GM12891 (cell line): ENCODE results near the gene NEURL1B.

Experiments
- PAX5 ChIP-seq: IDR thresholded peaks from 2 replicates; pipeline ENCODE4 v1.6.1; 2011; ENCODE audit warnings: low read length, moderate library complexity, mild to moderate bottlenecking; ENCODE audit not compliant: insufficient read depth, severe bottlenecking
- POLR2A ChIP-seq: IDR thresholded peaks from 2 replicates; pipeline ENCODE4 v1.6.1; 2011; ENCODE audit warnings: low read depth, low read length, control low read depth
- POLR2AphosphoS5 ChIP-seq: IDR thresholded peaks from 2 replicates; pipeline ENCODE4 v1.6.1; 2011; ENCODE audit warnings: low read depth, low read length, control low read depth
- POU2F2 ChIP-seq: IDR thresholded peaks from 2 replicates; pipeline ENCODE4 v1.6.1; 2011; ENCODE audit warnings: low read depth, mild to moderate bottlenecking, control low read depth, low read length, moderate library complexity
- TAF1 ChIP-seq: IDR thresholded peaks from 2 replicates; pipeline ENCODE4 v1.6.1; 2011; ENCODE audit warnings: low read depth, low read length, control low read depth

- TF ChIP-seq POLR2AphosphoS5, result no peak
- TF ChIP-seq POLR2A, result no peak
- no peak for TF ChIP-seq TAF1
- no peak for TF ChIP-seq PAX5
- TF ChIP-seq POU2F2, result no peak
These were observed 37.7 kb upstream of the NEURL1B start for GRCh38 chr5:172603251-172603806.
